Measurements from ENCODE around the gene CCDC63. TPM values are rescaled to one million over a fixed set of nuclear protein-coding genes. Genes with fewer than 3 reads are reported as not detected.

CCDC63 gene
- total and polyA plus RNA-seq, 2 donors (not counting 3 experiments of a cell fraction or from before 2014, with no cell fraction given), result not detected

DNA sequence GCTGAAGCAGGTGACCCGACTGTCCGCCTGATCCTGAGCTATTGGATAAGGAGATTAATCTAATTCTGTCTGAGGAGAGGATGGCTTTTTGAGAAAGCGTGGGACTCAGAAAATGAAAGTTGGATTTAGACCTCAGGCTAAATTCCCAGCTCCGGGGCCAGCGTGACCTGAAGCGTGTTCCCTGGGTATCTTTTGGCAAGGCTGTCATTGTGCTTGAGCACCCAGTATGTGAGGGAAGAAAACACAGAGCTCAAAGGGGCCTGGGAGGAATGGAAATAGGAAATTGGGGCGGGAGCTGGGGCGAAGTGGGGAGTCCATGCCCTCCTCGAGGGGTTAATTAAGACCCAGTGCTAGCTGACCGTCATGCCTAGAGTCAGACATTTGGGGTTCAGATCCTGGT is 17.5 kb upstream of the CCDC63 start:
- no peak for FAIRE-seq
- DNase-seq (ENCODE audit: low read depth, low spot score), result no peak
- ChIA-PET CTCF (interaction anchor here (1.0 to 1.6 kb wide), 3 partner anchors 17 to 379 kb away, joined by 3 to 8 read pairs (median 4); partner anchors contain the start of gene ARPC3), POLR2A (no interaction called here)
- H3K27me3 ChIP-seq (ENCODE audit: control insufficient read depth in 2 of 2, insufficient read depth in 2 of 2, low read length in 2 of 2), result no peaks in the 10 kb centered on the region
- no peaks in the 10 kb centered on the region for H3K9me1 ChIP-seq (replicated peaks; ENCODE audit: control insufficient read depth, extremely low read depth, insufficient read depth, low read length)
- H2AFZ ChIP-seq (ENCODE audit: low read depth, low read length), result no peak overlapping the region
- H3K4me2 ChIP-seq (ENCODE audit: insufficient read depth, low read length), result no peak overlapping the region
- H3K9ac ChIP-seq (replicated peaks; ENCODE audit: extremely low read depth, insufficient read depth, low read length), result no peak overlapping the region
- intact Hi-C loops (cut with micrococcal nuclease) (no loop called here), dilution Hi-C loops (cut with MboI; ENCODE audit: extremely low pct_ligation_motif_present, low sequenced_read_pairs) (no loop called here)
- no TSS peak for BruUV-seq (replicated peaks)
- H3K9me3 ChIP-seq (replicated peaks; ENCODE audit: control insufficient read depth, insufficient read depth, low read length), result no peaks in the 10 kb centered on the region
- no peak overlapping the region for H3K27ac ChIP-seq (ENCODE audit: insufficient read depth, low read depth, low read length)
- no peaks in the 10 kb centered on the region for H3K79me2 ChIP-seq (ENCODE audit: control insufficient read depth, insufficient read depth, low read length)
- no peak for TF ChIP-seq EZH2 (IDR thresholded peaks at IDR 0.05; ENCODE audit: borderline replicate concordance, low read depth, low read length, severe bottlenecking)
- H3K4me1 ChIP-seq (ENCODE audit: control insufficient read depth, extremely low read depth, insufficient read depth, low read length), result no peaks in the 10 kb centered on the region
- no peak overlapping the region for H3K4me3 ChIP-seq (replicated peaks in 1 of 3; ENCODE audit: insufficient read depth in 1 of 3, low read depth in 1 of 3, low read length in 3 of 3)
- no peaks in the 10 kb centered on the region for H4K20me1 ChIP-seq (replicated peaks; ENCODE audit: control insufficient read depth, extremely low read depth, insufficient read depth, low read length)
- H3K36me3 ChIP-seq (ENCODE audit: control insufficient read depth in 2 of 2, extremely low read depth in 1 of 2, insufficient read depth in 2 of 2, low read length in 2 of 2), result no peaks in the 10 kb centered on the region

GRCh38 chr12:110836291-110836690 is 10.5 kb upstream of the CCDC63 start:
- BruUV-seq (replicated peaks), result no TSS peak
- no peak overlapping the region for H3K9ac ChIP-seq (replicated peaks; ENCODE audit: extremely low read depth, insufficient read depth, low read length)
- dilution Hi-C loops (cut with MboI; ENCODE audit: extremely low pct_ligation_motif_present, low sequenced_read_pairs) (no loop called here), intact Hi-C loops (cut with micrococcal nuclease) (no loop called here)
- H3K4me2 ChIP-seq (ENCODE audit: insufficient read depth, low read length), result no peak overlapping the region
- DNase-seq (ENCODE audit: low read depth, low spot score) (no peak), FAIRE-seq (no peak)
- H3K4me3 ChIP-seq (replicated peaks in 1 of 3; ENCODE audit: insufficient read depth in 1 of 3, low read depth in 1 of 3, low read length in 3 of 3), result no peak overlapping the region
- no peaks in the 10 kb centered on the region for H3K36me3 ChIP-seq (ENCODE audit: control insufficient read depth in 2 of 2, extremely low read depth in 1 of 2, insufficient read depth in 2 of 2, low read length in 2 of 2)
- no peaks in the 10 kb centered on the region for H3K79me2 ChIP-seq (ENCODE audit: control insufficient read depth, insufficient read depth, low read length)
- H3K9me1 ChIP-seq (replicated peaks; ENCODE audit: control insufficient read depth, extremely low read depth, insufficient read depth, low read length), result no peaks in the 10 kb centered on the region
- no peaks in the 10 kb centered on the region for H4K20me1 ChIP-seq (replicated peaks; ENCODE audit: control insufficient read depth, extremely low read depth, insufficient read depth, low read length)
- H3K9me3 ChIP-seq (replicated peaks; ENCODE audit: control insufficient read depth, insufficient read depth, low read length), result no peaks in the 10 kb centered on the region
- no peaks in the 10 kb centered on the region for H3K27me3 ChIP-seq (ENCODE audit: control insufficient read depth in 2 of 2, insufficient read depth in 2 of 2, low read length in 2 of 2)
- no peak for TF ChIP-seq EZH2 (IDR thresholded peaks at IDR 0.05; ENCODE audit: borderline replicate concordance, low read depth, low read length, severe bottlenecking)
- TF ChIP-seq POLR2AphosphoS5 (IDR thresholded peaks at IDR 0.05; ENCODE audit: insufficient read depth, low read depth, low read length), result no peak
- no peak for TF ChIP-seq MYC (IDR thresholded peaks at IDR 0.05; ENCODE audit: low read depth, low read length)
- TF ChIP-seq FOS (IDR thresholded peaks at IDR 0.05; ENCODE audit: borderline replicate concordance, insufficient read depth, low read length), result no peak
- no peak for TF ChIP-seq CTCF (IDR thresholded peaks at IDR 0.05; ENCODE audit: extremely low read depth in 1 of 2, insufficient read depth in 1 of 2, low read depth in 1 of 2, low read length in 2 of 2)
- no peak for TF ChIP-seq MAX (IDR thresholded peaks at IDR 0.05; ENCODE audit: insufficient read depth, insufficient read length)
- TF ChIP-seq GATA2 (IDR thresholded peaks at IDR 0.05; ENCODE audit: insufficient read depth, insufficient read length, low read depth, low read length), result no peak
- no peak for TF ChIP-seq JUN (IDR thresholded peaks at IDR 0.05; ENCODE audit: borderline replicate concordance, insufficient read depth, insufficient read length, low read depth)
- TF ChIP-seq POLR2A (IDR thresholded peaks at IDR 0.05; ENCODE audit: low read depth, low read length), result no peak
- CTCF ChIA-PET, result interaction anchor here (1.2 to 1.6 kb wide), 2 partner anchors 9 to 34 kb away, joined by 3 to 4 read pairs; no protein-coding TSS in a partner anchor
- POLR2A ChIA-PET, result no interaction called here
- no peak overlapping the region for H2AFZ ChIP-seq (ENCODE audit: low read depth, low read length)
- H3K27ac ChIP-seq (ENCODE audit: insufficient read depth, low read depth, low read length), result no peak overlapping the region
- no peaks in the 10 kb centered on the region for H3K4me1 ChIP-seq (ENCODE audit: control insufficient read depth, extremely low read depth, insufficient read depth, low read length)

Measured in endothelial cell of umbilical vein (primary cell).